CD14-positive monocyte (primary cell): ENCODE results near the gene NANP. TPM values are rescaled to one million over a fixed set of nuclear protein-coding genes. Genes with fewer than 3 reads are reported as not detected.
A peak's percentile ranks its signal among the peaks of the same experiment; 100 is the strongest.

Experiments
- DNase-seq, 3 donors: peaks; one replicate each; pipeline ENCODE4 v3.0.0-alpha.2; 2011 to 2022
- H2AFZ ChIP-seq: 2 replicates; pipeline ENCODE4 v1.6.0; 2012; ENCODE audit warnings: mild to moderate bottlenecking, low read depth, low read length, inconsistent platforms; ENCODE audit not compliant: insufficient read depth, poor library complexity, severe bottlenecking
- H3K27ac ChIP-seq, 2 donors: 1 replicate in 1 of 2; 2 replicates in 1 of 2; pipeline ENCODE4 v1.5.1; 2012 to 2013; ENCODE audit warnings: low read length in 2 of 2, control low read depth in 1 of 2, inconsistent platforms in 1 of 2, low read depth in 1 of 2, mild to moderate bottlenecking in 1 of 2
- H3K27me3 ChIP-seq, 2 donors: one replicate each; pipeline versions ENCODE4 v1.6.0 to v1.6.1; 2011 to 2013; ENCODE audit warnings: low read length in 2 of 2; ENCODE audit not compliant: control insufficient read depth in 2 of 2, insufficient read depth in 2 of 2
- H3K36me3 ChIP-seq, 2 donors: replicated peaks in 1 of 2; 1 replicate in 1 of 2; 2 replicates in 1 of 2; pipeline versions ENCODE4 v1.5.1 to v1.6.1; 2012 to 2013; ENCODE audit warnings: low read length in 2 of 2, control low read depth in 1 of 2, inconsistent platforms in 1 of 2, mild to moderate bottlenecking in 1 of 2; ENCODE audit not compliant: insufficient read depth in 2 of 2, control insufficient read depth in 1 of 2
- H3K4me1 ChIP-seq, 2 donors: 1 replicate in 1 of 2; 2 replicates in 1 of 2; pipeline versions ENCODE4 v1.5.1 to v1.6.1; 2012 to 2013; ENCODE audit warnings: low read length in 2 of 2, control low read depth in 1 of 2, inconsistent platforms in 1 of 2, mild to moderate bottlenecking in 1 of 2, moderate library complexity in 1 of 2; ENCODE audit not compliant: insufficient read depth in 2 of 2, control insufficient read depth in 1 of 2
- H3K4me2 ChIP-seq: replicated peaks from 2 replicates; pipeline ENCODE3; 2012; ENCODE audit warnings: low read length, moderate library complexity, mild to moderate bottlenecking; ENCODE audit not compliant: poor library complexity, severe bottlenecking; ENCODE audit errors: extremely low read depth
- H3K4me3 ChIP-seq, 3 experiments: fragments of 200-600 bp in 1 of 3; sonication (generic) in 1 of 3; replicated peaks in 1 of 3; 1 replicate in 2 of 3; 2 replicates in 1 of 3; pipeline ENCODE4 v1.5.1; 2011 to 2013; ENCODE audit warnings: low read length in 3 of 3, mild to moderate bottlenecking in 3 of 3, control low read depth in 2 of 3, low read depth in 2 of 3, inconsistent platforms in 1 of 3, moderate library complexity in 1 of 3
- H3K79me2 ChIP-seq: 2 replicates; pipeline ENCODE4 v1.6.0; 2012; ENCODE audit warnings: mild to moderate bottlenecking, control low read depth, inconsistent platforms, low read length, moderate library complexity; ENCODE audit not compliant: insufficient read depth
- H3K9ac ChIP-seq: 2 replicates; pipeline ENCODE4 v1.6.0; 2017; ENCODE audit warnings: low read length, mild to moderate bottlenecking; ENCODE audit not compliant: insufficient read depth, poor library complexity, severe bottlenecking
- H3K9me3 ChIP-seq, 2 donors: replicated peaks in 1 of 2; 1 replicate in 1 of 2; 2 replicates in 1 of 2; pipeline versions ENCODE4 v1.5.1 to v1.6.1; 2012 to 2013; ENCODE audit warnings: low read length in 2 of 2, control low read depth in 1 of 2; ENCODE audit not compliant: control insufficient read depth in 1 of 2, insufficient read depth in 1 of 2
- H4K20me1 ChIP-seq: 2 replicates; pipeline ENCODE4 v1.6.0; 2012; ENCODE audit warnings: mild to moderate bottlenecking, low read length, control low read depth, moderate library complexity; ENCODE audit not compliant: insufficient read depth
- H3K27ac Mint-ChIP-seq, 7 donors: one replicate each; pipeline ENCODE4 v1.8.0; 2020; ENCODE audit warnings: mild to moderate bottlenecking in 7 of 7, mixed read lengths in 7 of 7, moderate library complexity in 6 of 7, inconsistent platforms in 2 of 7
- H3K27me3 Mint-ChIP-seq, 3 donors: one replicate each; pipeline ENCODE4 v1.8.0; 2021 to 2022; ENCODE audit warnings: low read depth in 3 of 3, mild to moderate bottlenecking in 3 of 3, mixed read lengths in 3 of 3, moderate library complexity in 3 of 3, inconsistent platforms in 1 of 3
- H3K36me3 Mint-ChIP-seq, 2 donors: one replicate each; pipeline ENCODE4 v1.8.0; 2020; ENCODE audit warnings: mixed read lengths in 2 of 2, inconsistent platforms in 1 of 2, mild to moderate bottlenecking in 1 of 2
- H3K4me1 Mint-ChIP-seq: one replicate; pipeline ENCODE4 v1.8.0; 2020; ENCODE audit warnings: mild to moderate bottlenecking, mixed read lengths
- H3K4me3 Mint-ChIP-seq, 2 donors: one replicate each; pipeline ENCODE4 v1.8.0; 2020; ENCODE audit warnings: mild to moderate bottlenecking in 2 of 2, mixed read lengths in 2 of 2, moderate library complexity in 1 of 2
- H3K9me3 Mint-ChIP-seq, 7 donors: one replicate each; pipeline ENCODE4 v1.8.0; 2020 to 2022; ENCODE audit warnings: mixed read lengths in 7 of 7, mild to moderate bottlenecking in 6 of 7, moderate library complexity in 6 of 7, inconsistent platforms in 2 of 7
- CTCF ChIP-seq: fragments of 200-600 bp; IDR thresholded peaks from one replicate; pipeline ENCODE4 v1.8.0; 2022; ENCODE audit warnings: antibody characterized with exemption, mild to moderate bottlenecking
- WGBS: methylation state at CpG from one replicate; pipeline ENCODE4 v1.1.5; 2013; ENCODE audit warnings: missing lambda C conversion rate; ENCODE audit not compliant: insufficient coverage; 5-methylcytosine and 5-hydroxymethylcytosine counted together
- intact Hi-C, 2 donors: fragments of 100-400 bp; cut with micrococcal nuclease; formaldehyde crosslinking; loops; one replicate each; pipeline versions ENCODE4 v1.15.0 to v1.15.1; 2023
- polyA plus RNA-seq, 3 donors: library from polyadenylated mRNA; depleted of rRNA in 1 of 3; unstranded in 2 of 3; stranded (reverse) in 1 of 3; fragments of 300-500 nt in 2 of 3; fragments of >200 nt in 1 of 3; fragmentation: Illumina TruSeq in 2 of 3; gene quantifications; 1 replicate in 2 of 3; 2 replicates in 1 of 3; pipeline ENCODE4 v1.2.3, GENCODE V29; 2012 to 2021

The NANP gene
- polyA plus RNA-seq, 3 donors = 1.7 to 2.6 (median 2.2) TPM

- H2AFZ ChIP-seq = no peak overlapping the region
- Mint-ChIP-seq H3K36me3 (peaks cover 1% of the 10 kb centered on the region in 2 donors), H3K4me1 (no peaks in the 10 kb centered on the region), H3K4me3 (no peak overlapping the region), H3K9me3 (peaks cover 14 to 31% (median 24%) of the 10 kb centered on the region in 7 donors), H3K27me3 (peaks cover 0 to 2% (median 2%) of the 10 kb centered on the region in 3 donors), H3K27ac (peak overlapping the region in 1 of 7 donors; percentile 12)
- WGBS = no CpG with 5 or more reads among the region's 8 CpGs
- no peak overlapping the region for H3K9ac ChIP-seq
- no peak for DNase-seq
- no peaks in the 10 kb centered on the region for H3K4me1 ChIP-seq
- no peaks in the 10 kb centered on the region for H3K79me2 ChIP-seq
- H4K20me1 ChIP-seq = no peaks in the 10 kb centered on the region
- H3K9me3 ChIP-seq = peaks cover 4 to 22% of the 10 kb centered on the region in 2 donors
- H3K4me2 ChIP-seq = no peak overlapping the region
- H3K4me3 ChIP-seq = no peak overlapping the region
- no peaks in the 10 kb centered on the region for H3K36me3 ChIP-seq
- no peak for TF ChIP-seq CTCF
- intact Hi-C loops = loop anchor here in 1 of 2 donors (5.0 to 10.0 kb wide), 2 partner anchors 67 to 635 kb away; partner anchors contain the start of genes APMAP and ZNF337
- H3K27me3 ChIP-seq = no peaks in the 10 kb centered on the region
- H3K27ac ChIP-seq = no peak overlapping the region
Measured at GRCh38 chr20:25629816-25630499, 6.1 kb upstream of the NANP start.

- Histone ChIP-seq H3K4me3 (no peak overlapping the region), H3K36me3 (no peaks in the 10 kb centered on the region), H3K4me2 (no peak overlapping the region), H3K27me3 (no peaks in the 10 kb centered on the region), H3K4me1 (peaks cover 16 to 24% of the 10 kb centered on the region in 2 donors), H2AFZ (no peak overlapping the region), H3K27ac (no peak overlapping the region), H3K9me3 (peaks cover 4 to 22% of the 10 kb centered on the region in 2 donors), H3K79me2 (peaks cover 10% of the 10 kb centered on the region), H3K9ac (no peak overlapping the region), H4K20me1 (no peaks in the 10 kb centered on the region)
- H3K4me1 Mint-ChIP-seq = peaks cover 17% of the 10 kb centered on the region
- H3K4me3 Mint-ChIP-seq = no peak overlapping the region
- peaks cover 2 to 6% (median 5%) of the 10 kb centered on the region in 3 donors for H3K27me3 Mint-ChIP-seq
- no peaks in the 10 kb centered on the region for H3K36me3 Mint-ChIP-seq
- no peak overlapping the region for H3K27ac Mint-ChIP-seq
- no peak for DNase-seq
- no peak for TF ChIP-seq CTCF
- intact Hi-C loops = loop anchor here in 1 of 2 donors (5.0 to 10.0 kb wide), 2 partner anchors 71 to 632 kb away; partner anchors contain the start of genes APMAP and ZNF337
- WGBS = 91% methylated on average over 9 of the region's 9 CpGs
- peaks cover 7 to 30% (median 18%) of the 10 kb centered on the region in 7 donors for H3K9me3 Mint-ChIP-seq
Measured at GRCh38 chr20:25626779-25627178, 3.0 kb upstream of the NANP start.
